HG02840 (cell line): ENCODE data around the gene LRRC15.

Experiments used
- ATAC-seq: cut with Tn5 transposase; IDR thresholded peaks from one replicate; pipeline ENCODE4 v1.9.1; 2021; ENCODE audit warnings: mild to moderate bottlenecking, moderate library complexity, moderate number of reproducible peaks; ENCODE audit not compliant: unreplicated experiment, low FRiP score

The LRRC15 gene

GRCh38 chr3:194321693-194322640 is 47.6 kb downstream of the LRRC15 start:
- no peak for ATAC-seq

- ATAC-seq: no peak
Observed at GRCh38 chr3:194320744-194321243, 48.7 kb downstream of the LRRC15 start.

- no peak for ATAC-seq
Observed at GRCh38 chr3:194320100-194320499, 49.4 kb downstream of the LRRC15 start.

GRCh38 chr3:194318511-194319161 is 50.9 kb downstream of the LRRC15 start:
- ATAC-seq: no peak

- ATAC-seq: no peak
Observed at GRCh38 chr3:194316918-194317317, 52.6 kb downstream of the LRRC15 start.

GRCh38 chr3:194315965-194316361 is 53.6 kb downstream of the LRRC15 start:
- ATAC-seq: peak; percentile 34

GRCh38 chr3:194315088-194315964 is 54.2 kb downstream of the LRRC15 start:
- peak; percentile 82 for ATAC-seq

GRCh38 chr3:194314388-194315068 is 55.0 kb downstream of the LRRC15 start:
- ATAC-seq: no peak

- no peak for ATAC-seq
Observed at GRCh38 chr3:194313560-194314387, 55.8 kb downstream of the LRRC15 start.

GRCh38 chr3:194312743-194313281 is 56.7 kb downstream of the LRRC15 start:
- ATAC-seq: no peak

- ATAC-seq: no peak
Observed at GRCh38 chr3:194312186-194312742, 57.3 kb downstream of the LRRC15 start.

- ATAC-seq: no peak
Observed at GRCh38 chr3:194311000-194311399, 58.5 kb downstream of the LRRC15 start.

GRCh38 chr3:194310060-194310835 is 59.3 kb downstream of the LRRC15 start:
- no peak for ATAC-seq

- no peak for ATAC-seq
Observed at GRCh38 chr3:194308601-194309449, 60.7 kb downstream of the LRRC15 start.

- no peak for ATAC-seq
Observed at GRCh38 chr3:194307849-194308248, 61.7 kb downstream of the LRRC15 start.

- ATAC-seq: peak; percentile 49
Observed at GRCh38 chr3:194306771-194307640, 62.5 kb downstream of the LRRC15 start.
